Measurements from ENCODE around the gene GPA33.

Gene GPA33

GRCh38 chr1:167064621-167065020, 25.6 kb downstream of the GPA33 start:
- no peaks in the 10 kb centered on the region for H3K4me1 ChIP-seq (ENCODE audit: insufficient read depth, low read length)
- no peak overlapping the region for H3K4me3 ChIP-seq (ENCODE audit: low read depth in 1 of 2, low read length in 2 of 2)
- H3K27ac ChIP-seq (ENCODE audit: low read depth, low read length): no peak overlapping the region
- H3K27me3 ChIP-seq (ENCODE audit: control insufficient read depth in 1 of 2, insufficient read depth in 2 of 2, low read length in 2 of 2): no peaks in the 10 kb centered on the region
- no peaks in the 10 kb centered on the region for H3K36me3 ChIP-seq (ENCODE audit: insufficient read depth, low read length)
- H3K9me3 ChIP-seq (ENCODE audit: low read length): no peaks in the 10 kb centered on the region
- H3K9ac ChIP-seq (ENCODE audit: low read length): no peak overlapping the region

GRCh38 chr1:167061073-167061464, 29.1 kb downstream of the GPA33 start:
- Histone ChIP-seq H3K9me3 (ENCODE audit: low read length) (no peaks in the 10 kb centered on the region), H3K4me3 (ENCODE audit: low read depth in 1 of 2, low read length in 2 of 2) (no peak overlapping the region), H3K9ac (ENCODE audit: low read length) (no peak overlapping the region), H3K27ac (ENCODE audit: low read depth, low read length) (no peak overlapping the region), H3K36me3 (ENCODE audit: insufficient read depth, low read length) (no peaks in the 10 kb centered on the region), H3K27me3 (ENCODE audit: control insufficient read depth in 1 of 2, insufficient read depth in 2 of 2, low read length in 2 of 2) (no peaks in the 10 kb centered on the region), H3K4me1 (ENCODE audit: insufficient read depth, low read length) (peaks cover 8% of the 10 kb centered on the region)

- H3K4me3 ChIP-seq (ENCODE audit: low read depth in 1 of 2, low read length in 2 of 2): no peak overlapping the region
- H3K27ac ChIP-seq (ENCODE audit: low read depth, low read length): no peak overlapping the region
- H3K4me1 ChIP-seq (ENCODE audit: insufficient read depth, low read length): peaks cover 8% of the 10 kb centered on the region
- H3K9ac ChIP-seq (ENCODE audit: low read length): no peak overlapping the region
- no peaks in the 10 kb centered on the region for H3K36me3 ChIP-seq (ENCODE audit: insufficient read depth, low read length)
- H3K27me3 ChIP-seq (ENCODE audit: control insufficient read depth in 1 of 2, insufficient read depth in 2 of 2, low read length in 2 of 2): no peaks in the 10 kb centered on the region
- H3K9me3 ChIP-seq (ENCODE audit: low read length): no peaks in the 10 kb centered on the region
Observed at GRCh38 chr1:167060141-167061072, 29.8 kb downstream of the GPA33 start.

GRCh38 chr1:167059809-167060107, 30.4 kb downstream of the GPA33 start:
- Histone ChIP-seq H3K27me3 (ENCODE audit: control insufficient read depth in 1 of 2, insufficient read depth in 2 of 2, low read length in 2 of 2) (no peaks in the 10 kb centered on the region), H3K27ac (ENCODE audit: low read depth, low read length) (no peak overlapping the region), H3K4me1 (ENCODE audit: insufficient read depth, low read length) (peaks cover 8% of the 10 kb centered on the region), H3K9ac (ENCODE audit: low read length) (no peak overlapping the region), H3K4me3 (ENCODE audit: low read depth in 1 of 2, low read length in 2 of 2) (no peak overlapping the region), H3K36me3 (ENCODE audit: insufficient read depth, low read length) (no peaks in the 10 kb centered on the region), H3K9me3 (ENCODE audit: low read length) (no peaks in the 10 kb centered on the region)

GRCh38 chr1:167059045-167059808, 30.9 kb downstream of the GPA33 start:
- H3K9ac ChIP-seq (ENCODE audit: low read length): no peak overlapping the region
- H3K36me3 ChIP-seq (ENCODE audit: insufficient read depth, low read length): no peaks in the 10 kb centered on the region
- peak overlapping the region in 1 of 2 donors; percentile 36 for H3K4me3 ChIP-seq (ENCODE audit: low read depth in 1 of 2, low read length in 2 of 2)
- H3K4me1 ChIP-seq (ENCODE audit: insufficient read depth, low read length): peaks cover 8% of the 10 kb centered on the region
- no peaks in the 10 kb centered on the region for H3K9me3 ChIP-seq (ENCODE audit: low read length)
- H3K27me3 ChIP-seq (ENCODE audit: control insufficient read depth in 1 of 2, insufficient read depth in 2 of 2, low read length in 2 of 2): no peaks in the 10 kb centered on the region
- no peak overlapping the region for H3K27ac ChIP-seq (ENCODE audit: low read depth, low read length)

- H3K9ac ChIP-seq (ENCODE audit: low read length): no peak overlapping the region
- peaks cover 8% of the 10 kb centered on the region for H3K4me1 ChIP-seq (ENCODE audit: insufficient read depth, low read length)
- no peak overlapping the region for H3K4me3 ChIP-seq (ENCODE audit: low read depth in 1 of 2, low read length in 2 of 2)
- no peaks in the 10 kb centered on the region for H3K27me3 ChIP-seq (ENCODE audit: control insufficient read depth in 1 of 2, insufficient read depth in 2 of 2, low read length in 2 of 2)
- H3K27ac ChIP-seq (ENCODE audit: low read depth, low read length): no peak overlapping the region
- H3K36me3 ChIP-seq (ENCODE audit: insufficient read depth, low read length): no peaks in the 10 kb centered on the region
- no peaks in the 10 kb centered on the region for H3K9me3 ChIP-seq (ENCODE audit: low read length)
Observed at GRCh38 chr1:167057241-167057688, 32.9 kb downstream of the GPA33 start.

GRCh38 chr1:167056529-167057231, 33.5 kb downstream of the GPA33 start:
- no peak overlapping the region for H3K9ac ChIP-seq (ENCODE audit: low read length)
- no peak overlapping the region for H3K27ac ChIP-seq (ENCODE audit: low read depth, low read length)
- no peak overlapping the region for H3K4me3 ChIP-seq (ENCODE audit: low read depth in 1 of 2, low read length in 2 of 2)
- H3K36me3 ChIP-seq (ENCODE audit: insufficient read depth, low read length): no peaks in the 10 kb centered on the region
- H3K4me1 ChIP-seq (ENCODE audit: insufficient read depth, low read length): peaks cover 8% of the 10 kb centered on the region
- no peaks in the 10 kb centered on the region for H3K9me3 ChIP-seq (ENCODE audit: low read length)
- H3K27me3 ChIP-seq (ENCODE audit: control insufficient read depth in 1 of 2, insufficient read depth in 2 of 2, low read length in 2 of 2): no peaks in the 10 kb centered on the region

GRCh38 chr1:167054946-167055630, 35.1 kb downstream of the GPA33 start:
- peaks cover 8% of the 10 kb centered on the region for H3K4me1 ChIP-seq (ENCODE audit: insufficient read depth, low read length)
- H3K36me3 ChIP-seq (ENCODE audit: insufficient read depth, low read length): no peaks in the 10 kb centered on the region
- H3K9me3 ChIP-seq (ENCODE audit: low read length): no peaks in the 10 kb centered on the region
- no peak overlapping the region for H3K4me3 ChIP-seq (ENCODE audit: low read depth in 1 of 2, low read length in 2 of 2)
- no peak overlapping the region for H3K9ac ChIP-seq (ENCODE audit: low read length)
- H3K27me3 ChIP-seq (ENCODE audit: control insufficient read depth in 1 of 2, insufficient read depth in 2 of 2, low read length in 2 of 2): no peaks in the 10 kb centered on the region
- no peak overlapping the region for H3K27ac ChIP-seq (ENCODE audit: low read depth, low read length)

GRCh38 chr1:167054531-167054930, 35.6 kb downstream of the GPA33 start:
- H3K9ac ChIP-seq (ENCODE audit: low read length): no peak overlapping the region
- H3K27ac ChIP-seq (ENCODE audit: low read depth, low read length): no peak overlapping the region
- H3K27me3 ChIP-seq (ENCODE audit: control insufficient read depth in 1 of 2, insufficient read depth in 2 of 2, low read length in 2 of 2): no peaks in the 10 kb centered on the region
- H3K36me3 ChIP-seq (ENCODE audit: insufficient read depth, low read length): no peaks in the 10 kb centered on the region
- no peak overlapping the region for H3K4me3 ChIP-seq (ENCODE audit: low read depth in 1 of 2, low read length in 2 of 2)
- H3K9me3 ChIP-seq (ENCODE audit: low read length): no peaks in the 10 kb centered on the region
- H3K4me1 ChIP-seq (ENCODE audit: insufficient read depth, low read length): peaks cover 8% of the 10 kb centered on the region

GRCh38 chr1:167052389-167052788, 37.8 kb downstream of the GPA33 start:
- Histone ChIP-seq H3K36me3 (ENCODE audit: insufficient read depth, low read length) (no peaks in the 10 kb centered on the region), H3K4me3 (ENCODE audit: low read depth in 1 of 2, low read length in 2 of 2) (no peak overlapping the region), H3K4me1 (ENCODE audit: insufficient read depth, low read length) (no peaks in the 10 kb centered on the region), H3K9me3 (ENCODE audit: low read length) (no peaks in the 10 kb centered on the region), H3K27ac (ENCODE audit: low read depth, low read length) (no peak overlapping the region), H3K9ac (ENCODE audit: low read length) (no peak overlapping the region), H3K27me3 (ENCODE audit: control insufficient read depth in 1 of 2, insufficient read depth in 2 of 2, low read length in 2 of 2) (no peaks in the 10 kb centered on the region)

- Histone ChIP-seq H3K27ac (ENCODE audit: low read depth, low read length) (no peak overlapping the region), H3K36me3 (ENCODE audit: insufficient read depth, low read length) (no peaks in the 10 kb centered on the region), H3K9me3 (ENCODE audit: low read length) (no peaks in the 10 kb centered on the region), H3K27me3 (ENCODE audit: control insufficient read depth in 1 of 2, insufficient read depth in 2 of 2, low read length in 2 of 2) (no peaks in the 10 kb centered on the region), H3K9ac (ENCODE audit: low read length) (no peak overlapping the region), H3K4me3 (ENCODE audit: low read depth in 1 of 2, low read length in 2 of 2) (no peak overlapping the region), H3K4me1 (ENCODE audit: insufficient read depth, low read length) (no peaks in the 10 kb centered on the region)
Observed at GRCh38 chr1:167051907-167052306, 38.3 kb downstream of the GPA33 start.
